Ovary (tissue), 9 donors: ENCODE results near the gene DLD. TPM values are rescaled to one million over a fixed set of nuclear protein-coding genes. Genes with fewer than 3 reads are reported as not detected.
"Not testable (repeated sequence)": the region's sequence is repeated elsewhere in the genome, so short reads cannot be mapped to it uniquely, and the experiment has no call there.

Experiments
- DNase-seq, 5 donors: peaks; one replicate each; pipeline ENCODE4 v3.0.0-alpha.2; 2019 to 2020
- H3K27ac ChIP-seq, 2 donors: fragments of 200-600 bp; one replicate each; pipeline versions ENCODE4 v1.5.1 to v1.8.0; 2019 to 2022
- H3K27me3 ChIP-seq: fragments of 200-600 bp; one replicate; pipeline ENCODE4 v1.8.0; 2022
- H3K36me3 ChIP-seq: fragments of 200-600 bp; sonication (generic); one replicate; pipeline ENCODE4 v1.5.1; 2019
- H3K4me1 ChIP-seq: one replicate; pipeline ENCODE4 v1.8.1; 2013; ENCODE audit warnings: mild to moderate bottlenecking, moderate library complexity; ENCODE audit not compliant: insufficient read depth
- H3K4me3 ChIP-seq: fragments of 200-600 bp; sonication (generic); one replicate; pipeline ENCODE4 v1.5.1; 2017
- H3K9me3 ChIP-seq, 2 donors: fragments of 200-600 bp in 1 of 2; sonication (generic) in 1 of 2; one replicate each; pipeline versions ENCODE4 v1.5.1 to v1.8.1; 2013 to 2019; ENCODE audit warnings: mild to moderate bottlenecking in 1 of 2, moderate library complexity in 1 of 2
- EP300 ChIP-seq: sonication (generic); formaldehyde crosslinking; IDR thresholded peaks from one replicate; pipeline ENCODE4 v1.6.1; 2017; ENCODE audit warnings: antibody characterized with exemption
- POLR2A ChIP-seq: fragments of 450-650 bp; IDR thresholded peaks from one replicate; pipeline ENCODE4 v1.6.1; 2017; ENCODE audit warnings: antibody characterized with exemption, mild to moderate bottlenecking, moderate library complexity
- WGBS, 3 donors: extraction: QIAGEN DNeasy Blood & Tissue Kit in 1 of 3; methylation state at CpG; one replicate each; pipeline versions ENCODE4 v1.1.5 to v1.1.7; 2013 to 2017; 5-methylcytosine and 5-hydroxymethylcytosine counted together
- intact Hi-C, 4 donors: fragments of 100-400 bp; cut with DNase I; formaldehyde crosslinking; loops; one replicate each; pipeline versions ENCODE4 v1.11.0 to v1.15.1; 2022 to 2023
- polyA plus RNA-seq, 2 donors: library from polyadenylated mRNA; stranded (reverse); fragments of 200-250 nt in 1 of 2; fragments of 350-450 nt in 1 of 2; fragmentation: Illumina TruSeq in 1 of 2; extraction: RNeasy Lipid Tissue Mini Kit (QIAGEN cat#74804) in 1 of 2; gene quantifications; one replicate each; pipeline ENCODE4 v1.2.3, GENCODE V29; 2013 to 2014
- total RNA-seq, 7 donors: library from RNA; depleted of rRNA in 2 of 7; stranded (reverse); fragments of >200 nt in 2 of 7; fragmentation: NEBNext Ultra II Directional in 3 of 7; extraction: Animal tissue kit (Norgen Biotek cat#: 25700) in 3 of 7; gene quantifications; one replicate each; pipeline versions ENCODE4 v1.1.0 to v1.2.4, GENCODE V29; 2016 to 2023
- TF ChIP-seq, protein P1 (sequence below), 3 donors: fragments of 450-650 bp in 2 of 3; fragments of 200-600 bp in 1 of 3; IDR thresholded peaks; one replicate each; pipeline versions ENCODE4 v1.5.1 to v1.8.0; 2016 to 2022; ENCODE audit warnings: antibody characterized with exemption in 3 of 3, mild to moderate bottlenecking in 1 of 3
- donor health status: DM: no; HTN: no; CAD: no; lungs with moderate emphysema.
- donor health status: DM: no; HTN: no; CAD: no.
- donor health status: Bipolar disorder and iron deficiency.
- donor health status: DM: yes; HTN: yes; CAD: no.
- donor health status: DM: no; HTN: no; CAD: no.
- donor health status: DM: yes; HTN: yes; CAD: no.

The DLD gene
- total and polyA plus RNA-seq, 9 donors, result 35.4 to 92.9 (median 49.7) TPM

DNA sequence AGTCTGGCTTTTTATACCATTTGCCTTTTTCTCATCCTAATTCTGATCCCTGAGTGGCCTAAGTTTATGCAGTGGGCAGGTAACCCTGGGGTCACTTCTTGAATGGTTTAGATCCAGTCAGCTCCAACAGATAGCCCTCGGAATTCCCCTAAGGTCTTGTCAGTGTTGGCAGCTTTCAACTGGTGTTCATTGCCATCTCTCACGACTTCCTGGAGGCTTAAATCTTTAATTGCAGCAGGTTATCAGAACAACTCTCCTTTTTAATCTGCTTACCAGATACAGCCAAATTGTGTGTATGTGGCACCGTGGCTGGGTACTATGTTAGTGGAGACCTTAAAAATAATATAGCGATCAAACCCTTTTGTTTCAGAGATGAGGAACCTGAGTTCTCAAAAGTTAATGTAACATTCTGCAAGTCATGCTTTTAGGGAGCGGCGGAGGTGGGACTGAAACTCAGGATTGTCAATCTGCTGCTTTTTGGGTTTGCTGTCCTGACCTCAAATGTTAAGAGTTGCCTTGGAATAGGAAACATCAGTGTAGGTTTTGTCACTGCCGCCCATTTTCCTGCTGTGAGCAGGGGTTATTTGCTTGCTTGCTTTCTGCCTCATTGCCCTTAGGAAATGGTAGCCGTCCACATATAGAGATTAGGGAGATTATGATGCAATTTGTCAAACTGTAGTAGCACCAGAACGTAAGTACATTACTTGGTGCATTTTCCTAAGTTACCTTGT lies 818 bp downstream of the DLD start:
- Histone ChIP-seq H3K9me3 (no peaks in the 10 kb centered on the region), H3K36me3 (no peaks in the 10 kb centered on the region), H3K4me1 (peaks cover 2% of the 10 kb centered on the region), H3K27ac (peak overlapping the region; percentile 84 to 87), H3K4me3 (peak overlapping the region; percentile 80), H3K27me3 (no peaks in the 10 kb centered on the region)
- 41 to 50% (median 46%) methylated on average over 9 of the region's 9 CpGs for WGBS, 3 donors
- intact Hi-C loops, result loop anchor here in 1 of 4 donors (5.0 kb wide), 1 partner anchor 250 kb away; no protein-coding TSS in a partner anchor
- no peak for DNase-seq
- TF ChIP-seq EP300 (no peak), POLR2A (no peak)
- TF ChIP-seq, protein P1, sequence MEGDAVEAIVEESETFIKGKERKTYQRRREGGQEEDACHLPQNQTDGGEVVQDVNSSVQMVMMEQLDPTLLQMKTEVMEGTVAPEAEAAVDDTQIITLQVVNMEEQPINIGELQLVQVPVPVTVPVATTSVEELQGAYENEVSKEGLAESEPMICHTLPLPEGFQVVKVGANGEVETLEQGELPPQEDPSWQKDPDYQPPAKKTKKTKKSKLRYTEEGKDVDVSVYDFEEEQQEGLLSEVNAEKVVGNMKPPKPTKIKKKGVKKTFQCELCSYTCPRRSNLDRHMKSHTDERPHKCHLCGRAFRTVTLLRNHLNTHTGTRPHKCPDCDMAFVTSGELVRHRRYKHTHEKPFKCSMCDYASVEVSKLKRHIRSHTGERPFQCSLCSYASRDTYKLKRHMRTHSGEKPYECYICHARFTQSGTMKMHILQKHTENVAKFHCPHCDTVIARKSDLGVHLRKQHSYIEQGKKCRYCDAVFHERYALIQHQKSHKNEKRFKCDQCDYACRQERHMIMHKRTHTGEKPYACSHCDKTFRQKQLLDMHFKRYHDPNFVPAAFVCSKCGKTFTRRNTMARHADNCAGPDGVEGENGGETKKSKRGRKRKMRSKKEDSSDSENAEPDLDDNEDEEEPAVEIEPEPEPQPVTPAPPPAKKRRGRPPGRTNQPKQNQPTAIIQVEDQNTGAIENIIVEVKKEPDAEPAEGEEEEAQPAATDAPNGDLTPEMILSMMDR (IDR thresholded peaks at IDR 0.05), result no peak

DNA sequence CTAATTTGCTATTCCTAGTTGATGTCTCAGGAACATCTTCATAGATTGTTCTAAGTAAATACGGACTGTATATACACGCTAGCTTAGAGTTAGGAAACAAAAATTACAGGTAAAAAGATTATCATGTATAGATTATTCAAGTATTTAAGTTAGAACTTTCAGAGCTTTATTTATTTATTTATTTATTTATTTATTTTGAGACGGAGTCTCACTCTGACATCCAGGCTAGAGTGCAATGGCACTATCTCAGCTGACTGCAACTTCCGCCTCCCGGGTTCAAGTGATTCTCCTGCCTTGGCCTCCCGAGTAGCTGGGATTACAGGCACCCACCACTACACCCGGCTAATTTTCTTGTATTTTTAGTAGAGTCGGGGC lies 1.4 kb downstream of the DLD start:
- H3K27me3 ChIP-seq, H3K4me1 ChIP-seq, H3K9me3 ChIP-seq, DNase-seq, H3K4me3 ChIP-seq, H3K27ac ChIP-seq, H3K36me3 ChIP-seq: not testable (repeated sequence)
- WGBS, 3 donors, result 79 to 88% (median 84%) methylated on average over 8 of the region's 8 CpGs
- intact Hi-C loops, result loop anchor here in 1 of 4 donors (5.0 kb wide), 1 partner anchor 250 kb away; no protein-coding TSS in a partner anchor

DNA sequence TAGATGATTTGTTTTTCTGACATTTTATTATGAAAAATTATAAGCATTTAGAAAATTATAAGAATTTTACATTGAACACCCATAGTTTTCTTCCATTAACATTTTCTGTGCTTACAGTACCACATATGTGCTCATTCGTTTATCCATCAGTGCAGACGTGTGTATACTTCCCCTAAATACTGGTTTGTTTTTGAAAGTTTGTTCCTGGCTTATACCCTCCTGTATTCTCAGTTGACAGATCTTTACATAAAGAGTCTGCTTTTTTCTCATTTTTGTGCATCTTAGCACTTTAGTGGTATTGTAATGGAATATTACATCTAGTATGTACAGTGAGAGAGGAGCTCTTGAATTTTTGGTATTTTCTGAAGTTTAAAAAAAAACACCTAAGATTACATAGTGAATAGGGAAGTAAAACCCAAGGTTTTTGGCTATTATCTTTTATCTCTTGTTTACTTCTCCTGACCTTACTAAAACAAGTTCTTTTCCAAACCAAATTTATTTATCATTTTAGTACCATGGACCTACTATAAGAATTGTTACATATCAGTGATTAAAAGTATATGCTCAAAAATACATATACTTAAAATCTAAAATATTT lies 8.1 kb downstream of the DLD start:
- intact Hi-C loops, result no loop called here
- H3K4me1 ChIP-seq, result no peaks in the 10 kb centered on the region

DNA sequence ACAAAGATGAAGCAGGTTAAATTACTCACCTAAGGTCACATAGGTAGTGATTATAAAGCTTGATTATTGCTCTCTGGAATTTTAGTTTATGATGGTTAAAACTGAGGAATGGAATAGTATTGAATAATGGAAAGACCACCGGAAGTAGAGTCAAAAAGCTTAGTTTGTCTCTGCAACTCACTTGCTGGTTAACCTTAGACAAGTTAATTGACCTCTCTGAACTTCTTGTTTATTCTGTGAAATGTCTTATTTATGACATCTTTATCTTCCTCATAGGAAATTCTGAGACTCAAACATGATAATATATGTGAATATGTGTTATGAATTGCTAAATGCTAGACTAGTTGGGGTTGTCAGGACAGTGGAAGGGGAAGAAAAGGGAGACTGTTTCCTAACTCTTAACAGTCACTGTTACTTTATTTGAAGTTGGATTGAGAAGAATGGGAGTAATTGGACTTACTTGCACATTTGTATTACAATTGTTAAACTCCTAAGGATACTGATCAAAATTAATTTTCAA lies 9.6 kb downstream of the DLD start:
- DNase-seq, result no peak
- no peak overlapping the region for H3K4me3 ChIP-seq
- H3K27me3 ChIP-seq, result no peaks in the 10 kb centered on the region
- TF ChIP-seq, protein P1 (IDR thresholded peaks at IDR 0.05), result no peak
- TF ChIP-seq EP300, result no peak
- TF ChIP-seq POLR2A, result no peak
- no peak overlapping the region for H3K27ac ChIP-seq
- no peaks in the 10 kb centered on the region for H3K9me3 ChIP-seq
- no peaks in the 10 kb centered on the region for H3K4me1 ChIP-seq
- no peaks in the 10 kb centered on the region for H3K36me3 ChIP-seq
- intact Hi-C loops, result no loop called here
- 67 to 92% (median 83%) methylated on average over 1 of the region's 1 CpG for WGBS, 3 donors

More for the DNA sequence above, 8.1 kb downstream of the DLD start:
- no peak for DNase-seq
- no peak for TF ChIP-seq POLR2A
- TF ChIP-seq EP300, result no peak
- TF ChIP-seq, protein P1 (IDR thresholded peaks at IDR 0.05), result no peak
- Histone ChIP-seq H3K9me3 (no peaks in the 10 kb centered on the region), H3K4me3 (no peak overlapping the region), H3K27ac (no peak overlapping the region), H3K27me3 (no peaks in the 10 kb centered on the region), H3K36me3 (no peaks in the 10 kb centered on the region)
- 60 to 79% (median 71%) methylated on average over 2 of the region's 2 CpGs for WGBS, 3 donors

DNA sequence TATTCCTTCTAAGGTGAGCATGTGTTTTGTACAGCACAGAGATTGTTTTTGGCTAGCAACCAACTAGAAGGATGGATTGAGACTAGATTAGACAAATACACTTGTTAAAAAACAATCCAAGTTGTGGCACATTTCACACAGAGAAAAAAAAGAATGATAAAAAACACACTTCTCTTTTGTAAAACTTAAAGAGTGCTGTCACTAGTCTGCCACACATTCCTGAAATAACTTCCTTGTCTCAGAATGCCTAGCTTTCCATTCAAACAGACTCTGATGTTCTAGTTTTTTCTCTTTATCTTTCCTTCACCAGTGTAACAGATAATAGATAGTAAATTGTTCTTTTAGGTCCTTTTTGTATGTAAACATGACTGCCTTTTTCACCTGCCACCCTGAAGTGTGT lies 11.4 kb downstream of the DLD start:
- no peaks in the 10 kb centered on the region for H3K36me3 ChIP-seq

More for the DNA sequence above, 11.4 kb downstream of the DLD start:
- intact Hi-C loops, result no loop called here
- H3K9me3 ChIP-seq, result no peaks in the 10 kb centered on the region
- no peaks in the 10 kb centered on the region for H3K27me3 ChIP-seq
- H3K4me3 ChIP-seq, result no peak overlapping the region
- H3K27ac ChIP-seq, result no peak overlapping the region
- no peaks in the 10 kb centered on the region for H3K4me1 ChIP-seq
- no peak for DNase-seq
- TF ChIP-seq POLR2A (no peak), EP300 (no peak)
- TF ChIP-seq, protein P1 (IDR thresholded peaks at IDR 0.05), result no peak
